HCT116 (cell line): ENCODE results near the gene ELAPOR2. TPM values are rescaled to one million over a fixed set of nuclear protein-coding genes. Genes with fewer than 3 reads are reported as not detected.

Experiments used
- ATAC-seq: fragments of 200-7000 bp; cut with Tn5 transposase; 2 replicates; pipeline ENCODE4 v1.9.1; 2020; ENCODE audit warnings: mild to moderate bottlenecking, moderate library complexity
- BruUV-seq: library from RNA; stranded (reverse); fragments of 400-500 nt; replicated peaks from 2 replicates; lab custom pipeline; 2021; lab: Mats Ljungman, UMichigan
- CTCF ChIA-PET: fragments of 300-600 bp; sonication (Branson Sonifier 250); formaldehyde crosslinking; loops from one replicate; lab custom pipeline; 2021; ENCODE audit warnings: antibody characterized with exemption; lab: Charles Lee
- POLR2A ChIA-PET: fragments of 300-600, 350-600 bp; sonication (Branson Sonifier 250); formaldehyde crosslinking; loops from one replicate; lab custom pipeline; 2021; ENCODE audit warnings: antibody characterized with exemption; lab: Charles Lee
- RAD21 ChIA-PET, 2 experiments: fragments of 300-600 bp; sonication (Branson Sonifier 250); formaldehyde crosslinking; loops; one replicate each; lab custom pipeline; 2023; ENCODE audit warnings: low total read pairs in 2 of 2; ENCODE audit not compliant: uncharacterized antibody in 2 of 2, unreplicated experiment in 2 of 2, low non-redundant PET in 1 of 2; lab: Charles Lee
- DNase-seq: peaks from one replicate; pipeline ENCODE4 v3.0.0-alpha.2; 2010; ENCODE audit warnings: low read depth, low spot score
- H2AFZ ChIP-seq: fragments of 200-600 bp; shearing (Covaris generic), sonication (generic); 2 replicates; pipeline ENCODE4 v1.6.1; 2017; ENCODE audit warnings: low read depth, mixed run types, mixed read lengths, antibody characterized with exemption, low read length; ENCODE audit not compliant: poor library complexity, severe bottlenecking
- H3K27ac ChIP-seq: 2 replicates; pipeline ENCODE4 v1.5.1; 2012; ENCODE audit warnings: low read depth, low read length
- H3K27me3 ChIP-seq: fragments of 200-600 bp; sonication (generic); 2 replicates; pipeline ENCODE4 v1.6.1; 2016; ENCODE audit warnings: mixed run types, low read length, mixed read lengths; ENCODE audit not compliant: insufficient read depth
- H3K36me3 ChIP-seq, 2 experiments: fragments of 200-500 bp in 1 of 2; fragments of 200-600 bp in 1 of 2; sonication (Bioruptor generic) in 1 of 2; sonication (generic) in 1 of 2; 2 replicates each; pipeline versions ENCODE4 v1.5.1 to v1.6.1; 2014 to 2016; ENCODE audit warnings: low read length in 2 of 2, inconsistent platforms in 1 of 2, mixed read lengths in 1 of 2, mixed run types in 1 of 2; ENCODE audit not compliant: insufficient read depth in 2 of 2, control insufficient read depth in 1 of 2
- H3K4me1 ChIP-seq, 2 experiments: fragments of 200-600 bp in 1 of 2; sonication (generic) in 1 of 2; 2 replicates each; pipeline versions ENCODE4 v1.5.1 to v1.6.1; 2012 to 2017; ENCODE audit warnings: low read length in 2 of 2, inconsistent platforms in 1 of 2, mild to moderate bottlenecking in 1 of 2, mixed read lengths in 1 of 2, mixed run types in 1 of 2, moderate library complexity in 1 of 2; ENCODE audit not compliant: insufficient read depth in 2 of 2, control insufficient read depth in 1 of 2
- H3K4me2 ChIP-seq: fragments of 200-600 bp; sonication (generic); 2 replicates; pipeline ENCODE4 v1.6.1; 2017; ENCODE audit warnings: mixed run types, low read length, mixed read lengths
- H3K4me3 ChIP-seq, 2 experiments: fragments of 200-600 bp in 1 of 2; sonication (generic) in 1 of 2; replicated peaks in 1 of 2; 2 replicates each; pipeline ENCODE4 v1.5.1; 2011 to 2016; ENCODE audit warnings: low read length in 2 of 2, control low read depth in 1 of 2, low read depth in 1 of 2, mild to moderate bottlenecking in 1 of 2, mixed read lengths in 1 of 2, mixed run types in 1 of 2
- H3K79me2 ChIP-seq: fragments of 200-600 bp; sonication (generic); 2 replicates; pipeline ENCODE4 v1.6.1; 2017; ENCODE audit warnings: mild to moderate bottlenecking, mixed run types, low read length, moderate library complexity, mixed read lengths; ENCODE audit not compliant: insufficient read depth
- H3K9ac ChIP-seq: fragments of 200-600 bp; sonication (generic); 2 replicates; pipeline ENCODE4 v1.6.1; 2016; ENCODE audit warnings: low read length, mixed read lengths
- H3K9me2 ChIP-seq: fragments of 200-600 bp; sonication (generic), shearing (Covaris generic); 2 replicates; pipeline ENCODE4 v1.6.1; 2017; ENCODE audit warnings: mixed run types, mild to moderate bottlenecking, moderate library complexity; ENCODE audit not compliant: insufficient read depth
- H3K9me3 ChIP-seq, 2 experiments: fragments of 200-500 bp in 1 of 2; fragments of 200-600 bp in 1 of 2; sonication (Bioruptor generic) in 1 of 2; sonication (generic) in 1 of 2; 2 replicates each; pipeline ENCODE4 v1.6.1; 2014 to 2017; ENCODE audit warnings: low read length in 2 of 2, mixed read lengths in 2 of 2, inconsistent platforms in 1 of 2, low read depth in 1 of 2, mild to moderate bottlenecking in 1 of 2, mixed run types in 1 of 2, moderate library complexity in 1 of 2; ENCODE audit not compliant: control insufficient read depth in 1 of 2, insufficient read depth in 1 of 2
- H4K20me1 ChIP-seq: fragments of 200-600 bp; sonication (generic), shearing (Covaris generic); 2 replicates; pipeline ENCODE4 v1.6.1; 2017; ENCODE audit warnings: mixed run types, mild to moderate bottlenecking, moderate library complexity; ENCODE audit not compliant: insufficient read depth
- CTCF ChIP-seq, 3 experiments: fragments of 200-600 bp in 1 of 3; sonication (generic) in 1 of 3; IDR thresholded peaks in 2 of 3; conservative IDR thresholded peaks in 1 of 3; 2 replicates each; pipeline ENCODE4 v1.5.1; 2012 to 2017; ENCODE audit warnings: low read depth in 2 of 3, low read length in 2 of 3, antibody characterized with exemption in 1 of 3, borderline replicate concordance in 1 of 3, control low read depth in 1 of 3, mild to moderate bottlenecking in 1 of 3, mixed read lengths in 1 of 3, mixed run types in 1 of 3, moderate library complexity in 1 of 3; ENCODE audit not compliant: insufficient read depth in 1 of 3
- SRF ChIP-seq: IDR thresholded peaks from 2 replicates; pipeline ENCODE4 v1.6.1; 2012; ENCODE audit warnings: low read depth
- ZBTB33 ChIP-seq: IDR thresholded peaks from 2 replicates; pipeline ENCODE4 v1.6.1; 2011; ENCODE audit warnings: mild to moderate bottlenecking, low read length, moderate library complexity; ENCODE audit not compliant: insufficient replicate concordance; ENCODE audit errors: extremely low read depth
- intact Hi-C: fragments of 100-400 bp; cut with micrococcal nuclease; formaldehyde crosslinking; loops from 2 replicates; pipeline ENCODE4 v1.10.0; 2022
- total RNA-seq: library from RNA; stranded (reverse); gene quantifications from one replicate; pipeline ENCODE4 v1.2.1, GENCODE V29; 2021; ENCODE audit not compliant: unreplicated experiment

The ELAPOR2 gene
- total RNA-seq, 1 experiment from 2014 or later: 26.0 TPM

- ChIA-PET CTCF (no interaction called here), POLR2A (no interaction called here), RAD21 (interaction anchor here in 1 of 2 experiments (0.8 kb wide), 1 partner anchor 135 kb away, joined by 3 read pairs; no protein-coding TSS in a partner anchor)
- Histone ChIP-seq H3K36me3 (no peaks in the 10 kb centered on the region), H3K9me3 (no peaks in the 10 kb centered on the region), H3K4me1 (peaks cover 3 to 4% of the 10 kb centered on the region in 2 experiments; a peak in 3 of 4 replicates), H3K4me3 (no peak overlapping the region), H3K9me2 (no peaks in the 10 kb centered on the region), H4K20me1 (no peaks in the 10 kb centered on the region), H3K4me2 (no peak overlapping the region), H2AFZ (no peak overlapping the region), H3K9ac (no peak overlapping the region), H3K79me2 (peaks cover 12% of the 10 kb centered on the region), H3K27me3 (no peaks in the 10 kb centered on the region), H3K27ac (no peak overlapping the region)
- DNase-seq (no peak), ATAC-seq (no peak)
- TF ChIP-seq SRF (no peak), ZBTB33 (no peak), CTCF (IDR thresholded peaks at IDR 0.05 in 2 of 3, conservative IDR thresholded peaks at IDR 0.05 in 1 of 3; ENCODE audit: borderline replicate concordance in 1 of 3, insufficient read depth in 1 of 3, low read depth in 2 of 3, low read length in 2 of 3) (no peak)
- BruUV-seq: no TSS peak
- intact Hi-C loops: no loop called here
These were observed 46.2 kb downstream of the ELAPOR2 start for GRCh38 chr7:87013136-87013839.

Other genes starting within 250 kb of the ELAPOR2 start
- gene DMTF1, start 92.8 kb upstream of the ELAPOR2 start, total RNA-seq: 56.3 TPM
- gene TMEM243, start 160.1 kb upstream of the ELAPOR2 start, total RNA-seq: 23.3 TPM